ENCODE measurements around the gene NCBP1.
A peak's percentile ranks its signal among the peaks of the same experiment; 100 is the strongest.
"Not testable (repeated sequence)": the region's sequence is repeated elsewhere in the genome, so short reads cannot be mapped to it uniquely, and the experiment has no call there.

NCBP1 gene

GRCh38 chr9:97696803-97697601 is 63.4 kb downstream of the NCBP1 start, which contains the start of gene XPA:
XPA (minus strand) TSS chr9:97697340; CDS start chr9:97697292, 48 bp downstream.
- Histone ChIP-seq H3K27ac (peak within 1 kb of the TSS; percentile 81), H3K9me3 (no peaks in the 10 kb centered on the region), H3K36me3 (peaks cover 2% of the 10 kb centered on the region), H3K27me3 (peaks cover 14% of the 10 kb centered on the region), H3K4me3 (ENCODE audit: low read depth in 1 of 2, low read length in 1 of 2) (peak within 1 kb of the TSS; percentile 71 to 86), H3K4me1 (ENCODE audit: control insufficient read depth in 1 of 2, insufficient read depth in 1 of 2, low read depth in 1 of 2, low read length in 1 of 2) (peaks cover 13 to 16% of the 10 kb centered on the region in 2 experiments)
- no peak for TF ChIP-seq CTCF (IDR thresholded peaks at IDR 0.05)

DNA sequence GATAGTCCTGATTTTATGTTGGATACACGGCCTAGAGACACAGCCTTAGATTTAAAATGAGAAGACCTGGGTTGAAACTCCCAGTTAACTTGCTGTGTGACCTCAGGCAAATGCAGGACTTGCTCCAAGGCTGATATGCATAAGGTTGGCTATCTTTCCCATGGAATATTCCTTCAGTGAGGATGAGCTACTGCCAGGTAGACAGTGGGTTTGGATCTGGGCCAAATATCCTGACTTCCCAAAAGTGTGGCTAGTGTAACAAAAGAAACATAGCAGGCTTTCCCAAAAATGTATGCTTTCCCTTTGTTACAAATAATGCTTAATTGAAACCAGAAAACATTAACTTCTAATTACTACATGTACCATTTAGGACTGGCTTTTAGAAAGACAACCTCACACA is 64.2 kb downstream of the NCBP1 start:
- Histone ChIP-seq H3K36me3 (no peaks in the 10 kb centered on the region), H3K4me1 (ENCODE audit: control insufficient read depth in 1 of 2, insufficient read depth in 1 of 2, low read depth in 1 of 2, low read length in 1 of 2) (peaks cover 13 to 16% of the 10 kb centered on the region in 2 experiments), H3K27ac (peak overlapping the region; percentile 81), H3K27me3 (peaks cover 23% of the 10 kb centered on the region), H3K9me3 (no peaks in the 10 kb centered on the region), H3K4me3 (ENCODE audit: low read depth in 1 of 2, low read length in 1 of 2) (peak overlapping the region in 1 of 2 experiments; percentile 71)
- TF ChIP-seq CTCF (IDR thresholded peaks at IDR 0.05): no peak

- Histone ChIP-seq H3K27ac (no peak overlapping the region), H3K4me1 (ENCODE audit: control insufficient read depth in 1 of 2, insufficient read depth in 1 of 2, low read depth in 1 of 2, low read length in 1 of 2) (peaks cover 13 to 16% of the 10 kb centered on the region in 2 experiments)
These were observed 65.2 kb downstream of the NCBP1 start for GRCh38 chr9:97698865-97699264.

GRCh38 chr9:97699281-97699680 is 65.7 kb downstream of the NCBP1 start:
- H3K4me3 ChIP-seq (ENCODE audit: low read depth in 1 of 2, low read length in 1 of 2); H3K27ac ChIP-seq; H3K36me3 ChIP-seq; H3K9me3 ChIP-seq: not testable (repeated sequence)
- Histone ChIP-seq H3K27me3 (peaks cover 37% of the 10 kb centered on the region), H3K4me1 (ENCODE audit: control insufficient read depth in 1 of 2, insufficient read depth in 1 of 2, low read depth in 1 of 2, low read length in 1 of 2) (peaks cover 13 to 16% of the 10 kb centered on the region in 2 experiments)

More at GRCh38 chr9:97698865-97699264, 65.2 kb downstream of the NCBP1 start:
- Histone ChIP-seq H3K9me3 (no peaks in the 10 kb centered on the region), H3K36me3 (no peaks in the 10 kb centered on the region), H3K4me3 (ENCODE audit: low read depth in 1 of 2, low read length in 1 of 2) (no peak overlapping the region), H3K27me3 (peaks cover 33% of the 10 kb centered on the region)
- TF ChIP-seq CTCF (IDR thresholded peaks at IDR 0.05): no peak

GRCh38 chr9:97699824-97700223 is 66.2 kb downstream of the NCBP1 start:
- H3K4me3 ChIP-seq (ENCODE audit: low read depth in 1 of 2, low read length in 1 of 2); H3K27ac ChIP-seq; H3K9me3 ChIP-seq; H3K36me3 ChIP-seq: not testable (repeated sequence)
- peaks cover 13 to 16% of the 10 kb centered on the region in 2 experiments for H3K4me1 ChIP-seq (ENCODE audit: control insufficient read depth in 1 of 2, insufficient read depth in 1 of 2, low read depth in 1 of 2, low read length in 1 of 2)
- H3K27me3 ChIP-seq: peaks cover 43% of the 10 kb centered on the region

DNA sequence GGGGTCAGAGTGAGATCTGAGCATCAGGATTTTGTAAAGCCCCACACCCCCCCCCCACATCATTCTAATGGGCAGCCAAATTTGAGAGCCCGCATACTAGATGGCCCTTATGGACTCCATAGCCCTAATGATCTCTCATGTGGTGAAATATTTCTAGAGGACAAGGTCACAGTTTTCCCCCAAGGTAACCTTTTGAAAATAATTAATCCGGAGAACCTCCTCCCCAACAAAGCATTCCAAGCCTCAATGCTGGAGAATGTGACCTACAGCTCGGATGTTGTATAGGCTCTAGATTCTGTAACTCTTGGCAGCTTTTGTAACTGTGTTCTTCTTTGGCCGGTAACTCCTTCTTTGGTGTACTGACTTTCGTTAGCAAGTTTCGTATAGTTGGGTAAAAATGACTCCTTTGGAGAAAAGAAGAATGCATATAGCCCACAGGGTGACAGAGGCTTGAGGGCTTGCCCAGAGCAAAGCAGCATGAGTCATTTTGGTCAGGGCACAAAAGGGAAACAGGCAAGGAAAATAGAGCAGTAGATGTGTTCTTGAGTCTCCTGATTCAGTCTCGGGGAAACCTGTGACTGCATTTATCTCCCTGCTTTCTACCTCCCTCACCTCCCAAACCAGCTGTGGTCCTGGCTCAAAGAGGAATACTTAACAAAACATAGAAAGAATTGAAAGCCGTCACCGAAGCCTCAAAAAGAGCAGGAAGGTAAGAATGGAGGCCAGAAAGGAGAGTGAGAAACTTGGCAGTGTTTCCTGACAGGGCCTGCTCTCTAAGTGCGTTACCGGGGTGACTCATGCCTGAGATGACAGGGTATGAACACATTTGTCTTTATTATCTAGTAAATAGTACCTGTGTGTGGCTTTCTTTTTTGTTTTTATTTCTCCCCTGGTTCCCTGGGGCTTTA is 70.1 kb downstream of the NCBP1 start:
- H3K36me3 ChIP-seq: no peaks in the 10 kb centered on the region
- H3K9me3 ChIP-seq: no peaks in the 10 kb centered on the region
- no peak for TF ChIP-seq CTCF (IDR thresholded peaks at IDR 0.05)
- H3K4me1 ChIP-seq (ENCODE audit: control insufficient read depth in 1 of 2, insufficient read depth in 1 of 2, low read depth in 1 of 2, low read length in 1 of 2): no peaks in the 10 kb centered on the region
- H3K27ac ChIP-seq: no peak overlapping the region
- no peak overlapping the region for H3K4me3 ChIP-seq (ENCODE audit: low read depth in 1 of 2, low read length in 1 of 2)
- H3K27me3 ChIP-seq: peaks cover 81% of the 10 kb centered on the region
